ENCODE measurements around the gene PRKD1. TPM values are rescaled to one million over a fixed set of nuclear protein-coding genes. Genes with fewer than 3 reads are reported as not detected.

PRKD1 gene
- total RNA-seq, 4 donors from 2014 or later, result 3.5 to 6.4 (median 4.4) TPM

- intact Hi-C loops (cut with DNase I; ENCODE audit: low total_unique reads), result no loop called here
- no peak for TF ChIP-seq CTCF (IDR thresholded peaks at IDR 0.05)
- no peak for TF ChIP-seq POLR2AphosphoS5 (IDR thresholded peaks at IDR 0.05)
- TF ChIP-seq EP300 (IDR thresholded peaks at IDR 0.05; ENCODE audit: low read depth), result no peak
- TF ChIP-seq POLR2A (IDR thresholded peaks at IDR 0.05), result no peak
- no peak for DNase-seq
Measured at GRCh38 chr14:29944091-29944490, 16.4 kb upstream of the PRKD1 start.

GRCh38 chr14:29941401-29941800 is 13.8 kb upstream of the PRKD1 start:
- Histone ChIP-seq H3K36me3 (no peaks in the 10 kb centered on the region), H3K27me3 (no peaks in the 10 kb centered on the region), H3K4me1 (no peaks in the 10 kb centered on the region), H3K9me3 (no peaks in the 10 kb centered on the region), H3K4me3 (no peak overlapping the region), H3K27ac (no peak overlapping the region)
- in situ Hi-C loops (cut with MboI; ENCODE audit: low pct_ligation_motif_present in 1 of 4, low pct_unique_long_range_greater_than_20kb in 1 of 4, low sequenced_read_pairs in 3 of 4), result no loop called here
- no peak for DNase-seq
- TF ChIP-seq POLR2A (IDR thresholded peaks at IDR 0.05) (no peak), POLR2AphosphoS5 (IDR thresholded peaks at IDR 0.05) (no peak), CTCF (IDR thresholded peaks at IDR 0.05) (no peak), EP300 (IDR thresholded peaks at IDR 0.05; ENCODE audit: low read depth) (no peak)
- intact Hi-C loops (cut with DNase I; ENCODE audit: low total_unique reads), result no loop called here
- WGBS, 2 donors (ENCODE audit: low coverage in 1 of 2), result 55 to 67% methylated on average over 1 to 2 of the region's 2 CpGs

More at GRCh38 chr14:29944091-29944490, 16.4 kb upstream of the PRKD1 start:
- Histone ChIP-seq H3K27me3 (no peaks in the 10 kb centered on the region), H3K27ac (no peak overlapping the region), H3K4me1 (no peaks in the 10 kb centered on the region), H3K9me3 (no peaks in the 10 kb centered on the region), H3K36me3 (no peaks in the 10 kb centered on the region), H3K4me3 (no peak overlapping the region)
- in situ Hi-C loops (cut with MboI; ENCODE audit: low pct_ligation_motif_present in 1 of 4, low pct_unique_long_range_greater_than_20kb in 1 of 4, low sequenced_read_pairs in 3 of 4), result no loop called here

GRCh38 chr14:29940482-29940881 is 12.8 kb upstream of the PRKD1 start:
- no peaks in the 10 kb centered on the region for H3K9me3 ChIP-seq
- intact Hi-C loops (cut with DNase I; ENCODE audit: low total_unique reads), result no loop called here
- no peaks in the 10 kb centered on the region for H3K27me3 ChIP-seq
- WGBS, 2 donors (ENCODE audit: low coverage in 1 of 2), result 78% methylated on average over 3 of the region's 3 CpGs; no CpG with 5 or more reads in 1 of the 2 donors
- H3K36me3 ChIP-seq, result no peaks in the 10 kb centered on the region
- H3K4me1 ChIP-seq, result no peaks in the 10 kb centered on the region
- H3K4me3 ChIP-seq, result no peak overlapping the region
- DNase-seq, result no peak
- H3K27ac ChIP-seq, result no peak overlapping the region
- in situ Hi-C loops (cut with MboI; ENCODE audit: low pct_ligation_motif_present in 1 of 4, low pct_unique_long_range_greater_than_20kb in 1 of 4, low sequenced_read_pairs in 3 of 4), result no loop called here
- TF ChIP-seq POLR2A (IDR thresholded peaks at IDR 0.05) (no peak), POLR2AphosphoS5 (IDR thresholded peaks at IDR 0.05) (no peak), EP300 (IDR thresholded peaks at IDR 0.05; ENCODE audit: low read depth) (no peak), CTCF (IDR thresholded peaks at IDR 0.05) (no peak)

- no peak for DNase-seq
- Histone ChIP-seq H3K27ac (no peak overlapping the region), H3K9me3 (no peaks in the 10 kb centered on the region), H3K36me3 (no peaks in the 10 kb centered on the region), H3K27me3 (no peaks in the 10 kb centered on the region), H3K4me1 (no peaks in the 10 kb centered on the region), H3K4me3 (no peak overlapping the region)
- in situ Hi-C loops (cut with MboI; ENCODE audit: low pct_ligation_motif_present in 1 of 4, low pct_unique_long_range_greater_than_20kb in 1 of 4, low sequenced_read_pairs in 3 of 4) (no loop called here), intact Hi-C loops (cut with DNase I; ENCODE audit: low total_unique reads) (no loop called here)
- WGBS, 2 donors (ENCODE audit: low coverage in 1 of 2), result 93 to 95% methylated on average over 2 of the region's 2 CpGs
- no peak for TF ChIP-seq CTCF (IDR thresholded peaks at IDR 0.05)
- TF ChIP-seq POLR2A (IDR thresholded peaks at IDR 0.05), result no peak
- no peak for TF ChIP-seq EP300 (IDR thresholded peaks at IDR 0.05; ENCODE audit: low read depth)
- TF ChIP-seq POLR2AphosphoS5 (IDR thresholded peaks at IDR 0.05), result no peak
Measured at GRCh38 chr14:29937116-29937515, 9.5 kb upstream of the PRKD1 start.
